Frontal cortex (tissue), 4 donors: ENCODE results near the gene CPTP. TPM values are rescaled to one million over a fixed set of nuclear protein-coding genes. Genes with fewer than 3 reads are reported as not detected.
A peak's percentile ranks its signal among the peaks of the same experiment; 100 is the strongest.

Experiments
- DNase-seq, 2 donors: peaks; one replicate each; pipeline ENCODE4 v3.0.0; 2012; ENCODE audit warnings: low spot score in 2 of 2
- FAIRE-seq: peaks from 2 replicates; lab custom pipeline; 2012; peaks lifted over from hg19 to GRCh38; lab: Jason Lieb, UNC
- total RNA-seq: library from RNA; depleted of rRNA; stranded (reverse); fragments of >200 nt; gene quantifications from one replicate; pipeline ENCODE4 v1.2.3, GENCODE V29; 2014
- donor health status: control.
- donor health status: control.
- donor health status: control.

CPTP gene
- total RNA-seq, 1 donor from 2014 or later: 14.3 TPM

DNA sequence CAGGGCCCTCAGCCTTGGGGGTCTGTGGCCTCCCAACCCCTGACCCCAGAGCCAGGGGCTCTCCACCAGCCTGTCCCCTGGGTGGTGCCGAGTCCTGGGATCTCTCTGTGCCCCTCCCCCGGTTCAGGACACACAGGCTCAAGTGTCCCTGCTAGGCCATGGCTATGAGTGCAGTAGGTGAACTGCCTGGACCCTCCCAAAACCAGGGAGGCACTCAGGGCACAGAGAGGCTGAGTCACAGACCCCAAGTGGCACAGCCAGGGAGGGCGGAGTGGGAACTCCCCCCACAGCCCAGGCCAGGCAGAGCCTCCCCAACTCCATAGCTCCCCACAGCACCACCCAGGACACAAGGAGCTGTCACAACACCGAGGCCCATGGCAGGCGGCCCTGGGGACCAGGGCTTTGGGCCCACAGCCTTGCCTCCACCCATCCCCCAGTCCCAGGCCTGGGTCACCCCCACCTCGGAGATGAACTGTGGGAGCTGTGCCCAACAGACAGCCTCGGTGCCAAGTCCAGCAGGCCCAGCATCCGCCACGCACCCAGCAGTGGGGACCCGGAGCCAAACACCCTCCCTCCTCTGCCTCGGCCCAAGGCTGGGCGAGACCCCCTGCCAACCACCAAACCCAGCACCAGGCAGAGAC lies 21.4 kb downstream of the CPTP start:
- DNase-seq (no peak), FAIRE-seq (no peak)

GRCh38 chr1:1346501-1346890 lies 21.9 kb downstream of the CPTP start:
- DNase-seq (no peak), FAIRE-seq (no peak)

DNA sequence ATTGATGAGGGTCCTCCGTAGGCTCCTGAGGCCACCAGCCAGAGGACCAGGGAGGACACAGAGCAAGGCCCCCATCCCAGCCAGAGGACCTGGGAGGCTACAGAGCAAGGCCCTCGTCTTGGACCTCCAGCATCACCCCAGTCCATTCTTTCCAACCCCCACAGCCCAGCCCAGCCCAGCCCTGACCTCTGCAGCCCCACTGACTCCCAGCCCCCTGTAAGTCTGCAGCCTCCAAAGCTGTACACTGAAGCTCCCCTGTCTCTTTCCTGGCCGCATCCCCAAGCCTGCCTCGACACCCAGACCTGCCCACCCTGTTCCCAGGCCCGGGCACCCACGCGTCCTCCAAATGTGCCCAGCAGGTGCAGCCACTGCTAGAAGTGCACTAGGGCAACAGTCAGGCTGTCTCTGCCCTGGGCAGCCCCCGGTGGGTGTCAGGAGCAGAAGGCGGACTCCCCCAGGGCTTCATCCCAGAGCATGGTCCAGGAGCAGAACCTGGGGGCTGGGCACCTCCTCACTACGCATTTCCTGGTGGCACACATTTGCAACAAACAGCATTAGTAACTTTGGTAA lies 22.5 kb downstream of the CPTP start:
- FAIRE-seq (no peak), DNase-seq (no peak)

- DNase-seq (no peak), FAIRE-seq (no peak)
Measured at GRCh38 chr1:1347663-1348419, 23.2 kb downstream of the CPTP start.

- FAIRE-seq: no peak
- DNase-seq: no peak
Measured at GRCh38 chr1:1348420-1349255, 24.0 kb downstream of the CPTP start.

DNA sequence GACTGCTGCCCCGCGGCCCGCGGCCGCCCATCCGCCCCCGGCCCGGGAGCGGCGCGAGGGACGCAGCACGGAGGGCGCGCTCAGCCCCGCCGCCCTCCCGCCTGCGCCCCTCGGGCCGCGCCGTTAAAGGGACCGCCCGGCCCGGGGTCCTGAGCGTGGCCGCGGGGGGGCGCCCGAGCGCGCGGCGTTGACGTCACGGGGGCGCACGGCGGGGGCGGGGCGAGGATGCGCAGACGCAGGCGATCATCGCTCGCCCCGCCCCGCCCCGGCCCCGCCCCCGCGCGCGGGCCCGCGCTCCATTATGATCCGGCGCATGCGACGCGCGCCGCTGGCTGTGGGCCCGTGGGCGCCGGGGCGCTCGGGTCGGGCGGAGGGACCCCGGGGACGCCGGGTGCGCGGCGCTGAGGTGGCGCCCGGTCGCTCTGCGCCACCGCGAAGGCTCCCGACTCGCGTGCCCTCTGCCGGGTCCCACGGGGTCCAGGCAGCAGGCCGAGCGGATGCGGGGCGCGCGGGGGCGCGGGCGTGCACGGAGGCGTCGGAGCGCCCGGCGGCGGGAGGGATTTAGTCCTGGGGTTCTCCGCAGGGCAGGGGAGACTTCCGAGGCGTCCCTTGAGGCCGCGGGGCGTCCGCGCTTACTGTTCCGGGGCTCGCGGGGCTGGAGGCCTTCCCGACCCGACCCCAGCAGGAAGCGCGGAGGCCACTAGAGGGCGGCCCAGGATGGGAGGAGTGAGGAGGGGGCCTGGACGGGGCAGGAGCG lies 24.8 kb downstream of the CPTP start, which contains the start of gene DVL1:
Gene DVL1, minus strand, starts transcription at position 163 of the 757 bp plus-strand sequence. CDS start 353 bp downstream, outside the sequence.
- DNase-seq (peak; percentile 97 to 99), FAIRE-seq (no peak)

DNA sequence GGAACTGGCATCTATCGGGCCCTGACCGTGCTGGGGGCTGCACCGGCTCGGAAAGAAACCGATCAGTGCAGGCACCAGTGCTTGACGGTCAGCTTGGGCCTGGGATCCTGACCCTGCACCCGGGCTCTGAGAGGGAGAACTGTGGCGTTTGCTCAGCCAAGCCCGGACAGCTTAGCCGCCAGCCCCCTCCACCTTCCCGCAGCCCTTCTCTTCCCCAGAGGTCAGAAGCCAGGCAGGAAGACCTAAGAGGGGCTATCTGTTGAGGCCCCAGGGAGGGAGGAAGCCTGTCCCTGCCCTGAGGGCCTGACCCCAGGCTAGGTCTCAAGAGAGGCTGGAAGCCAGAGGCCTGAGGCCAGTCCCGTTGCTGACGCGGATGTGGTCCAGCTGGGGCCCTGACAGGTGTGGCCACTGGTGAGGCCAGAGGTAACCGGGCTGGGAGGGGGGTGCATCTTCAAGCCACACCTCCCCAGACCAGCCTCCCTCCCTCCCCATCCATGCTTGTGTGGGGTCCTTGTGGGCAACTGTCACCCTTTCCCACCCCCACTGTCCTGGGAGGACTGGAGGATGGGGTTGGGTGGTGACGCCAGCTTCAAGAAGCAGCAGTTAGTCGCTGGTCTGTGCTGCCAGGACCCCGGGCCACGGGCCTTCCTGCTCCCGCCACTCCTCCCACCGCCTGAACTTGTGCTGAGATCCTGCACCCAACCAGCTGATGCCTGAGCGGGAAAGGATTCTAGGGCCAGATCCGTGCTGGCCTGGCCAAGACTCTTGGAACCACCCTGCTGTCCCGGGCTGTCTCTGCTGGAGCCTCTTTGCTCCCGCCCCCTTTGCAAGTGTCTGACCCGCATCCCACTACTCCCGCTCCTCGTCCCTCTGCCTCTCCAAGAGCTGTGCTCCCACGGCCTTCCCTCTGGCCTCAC lies 27.2 kb downstream of the CPTP start:
- no peak for FAIRE-seq
- DNase-seq: no peak

DNA sequence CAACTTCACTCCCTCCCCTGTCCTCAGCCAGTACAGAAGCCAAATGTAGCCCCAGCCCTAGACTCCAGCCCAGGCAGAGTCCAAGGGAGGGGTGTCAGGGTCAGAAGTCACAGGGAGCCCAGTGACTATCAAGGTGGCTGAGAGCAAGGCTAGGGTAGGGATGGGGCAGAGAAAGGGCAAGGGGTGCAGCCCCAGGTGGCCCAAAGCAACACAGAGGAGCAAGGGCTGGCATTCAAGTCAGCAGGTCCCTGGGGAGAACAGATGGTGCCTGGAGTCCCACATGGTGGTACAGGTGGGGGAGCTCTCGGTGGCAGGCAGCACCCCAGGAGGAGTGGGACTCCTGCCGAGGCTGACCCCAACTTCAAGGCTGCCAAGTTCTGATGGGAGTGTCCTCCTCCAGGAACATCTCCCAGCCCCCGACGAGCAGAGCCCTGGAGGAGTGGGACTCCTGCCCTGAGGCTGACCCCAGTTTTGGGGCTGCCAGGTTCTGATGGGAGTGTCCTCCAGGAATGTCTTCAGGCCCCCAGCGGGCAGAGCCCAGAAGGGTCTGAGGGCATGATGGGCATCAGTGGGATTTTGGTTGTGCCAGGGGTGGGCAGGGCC lies 28.3 kb downstream of the CPTP start:
- DNase-seq (no peak), FAIRE-seq (no peak)

GRCh38 chr1:1353389-1354151 lies 29.0 kb downstream of the CPTP start:
- FAIRE-seq (no peak), DNase-seq (no peak)

DNA sequence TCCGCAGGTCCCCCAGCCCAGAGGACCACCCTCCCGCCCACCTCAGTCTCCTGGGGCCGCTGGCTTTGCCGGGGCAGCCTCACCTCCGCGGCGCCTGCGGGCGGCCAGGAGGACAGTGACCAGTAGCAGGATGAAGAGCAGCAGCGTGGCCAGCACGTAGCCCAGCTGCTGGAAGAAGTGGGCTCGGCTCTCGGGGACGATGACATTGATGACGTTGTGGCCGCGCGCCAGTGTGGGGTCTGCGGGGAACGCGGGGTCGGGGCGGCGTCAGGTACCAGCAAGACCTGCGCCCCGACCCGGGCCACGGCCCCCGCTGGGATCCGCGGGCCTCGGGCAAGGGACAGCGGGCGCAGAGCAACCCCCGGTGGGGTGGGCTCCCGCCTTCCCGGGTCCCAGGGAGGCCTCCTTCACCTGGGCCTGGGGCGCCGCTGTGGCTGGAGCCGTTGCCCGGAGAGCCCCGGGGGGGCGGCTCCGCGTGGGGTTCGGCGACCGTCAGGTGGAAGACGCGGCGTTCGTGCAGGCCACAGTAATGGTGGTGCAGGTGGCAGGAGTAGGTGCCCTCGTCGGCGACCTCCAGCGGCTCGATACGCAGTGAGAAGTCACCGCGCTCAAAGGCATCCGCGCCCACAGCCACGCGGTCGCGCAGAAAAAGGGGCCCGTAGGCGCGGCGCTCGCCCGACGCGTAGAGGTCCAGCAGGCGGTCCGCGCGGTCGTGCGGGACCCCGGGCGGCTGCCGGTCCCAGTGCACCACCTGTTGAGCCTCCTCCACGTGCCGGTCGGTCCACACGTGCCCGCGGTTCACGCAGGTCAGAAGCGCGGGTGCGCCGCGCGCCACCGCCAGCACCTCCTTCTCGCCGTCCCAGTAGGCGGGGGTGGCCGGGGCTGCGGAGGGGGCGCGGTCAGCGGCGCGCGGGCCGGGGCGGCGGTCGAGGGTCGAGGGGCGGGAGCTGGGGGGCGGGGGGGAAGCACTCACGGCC lies 30.0 kb downstream of the CPTP start:
- DNase-seq (no peak), FAIRE-seq (no peak)

- DNase-seq (peak in 1 of 2 donors; percentile 67), FAIRE-seq (no peak)
Measured at GRCh38 chr1:1355416-1355815, 30.8 kb downstream of the CPTP start.

DNA sequence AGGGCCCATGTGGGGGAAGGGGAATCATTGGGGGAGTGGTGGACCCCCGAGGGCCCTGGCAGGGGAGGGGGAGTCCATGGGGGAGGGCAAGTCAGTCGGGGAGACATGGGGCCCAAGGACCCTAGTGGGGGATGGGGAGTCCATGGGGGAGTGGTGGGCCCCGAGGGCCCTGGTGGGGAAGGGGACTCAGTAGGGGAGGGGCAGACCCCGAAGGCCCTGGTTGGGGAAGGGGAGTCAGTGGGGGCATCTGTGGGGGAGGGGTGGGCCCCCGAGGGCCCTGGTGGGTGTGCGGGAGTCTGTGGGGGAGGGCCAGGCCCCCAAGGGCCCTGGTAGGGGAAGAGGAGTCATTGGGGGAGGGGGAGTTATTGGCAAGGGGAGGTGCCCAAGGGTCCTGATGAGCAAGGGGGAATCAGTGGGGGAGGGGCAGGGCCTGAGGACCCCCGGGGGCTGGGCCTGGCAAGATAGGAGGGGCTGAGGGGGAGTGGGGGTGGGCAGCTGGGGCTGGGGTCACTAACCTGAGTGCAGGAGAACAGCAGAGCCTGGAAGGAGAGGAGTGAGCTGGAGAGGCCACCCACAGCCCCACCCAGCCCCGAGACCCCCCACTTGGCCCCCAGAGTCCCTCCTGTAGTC lies 31.7 kb downstream of the CPTP start:
- FAIRE-seq (no peak), DNase-seq (no peak)

DNA sequence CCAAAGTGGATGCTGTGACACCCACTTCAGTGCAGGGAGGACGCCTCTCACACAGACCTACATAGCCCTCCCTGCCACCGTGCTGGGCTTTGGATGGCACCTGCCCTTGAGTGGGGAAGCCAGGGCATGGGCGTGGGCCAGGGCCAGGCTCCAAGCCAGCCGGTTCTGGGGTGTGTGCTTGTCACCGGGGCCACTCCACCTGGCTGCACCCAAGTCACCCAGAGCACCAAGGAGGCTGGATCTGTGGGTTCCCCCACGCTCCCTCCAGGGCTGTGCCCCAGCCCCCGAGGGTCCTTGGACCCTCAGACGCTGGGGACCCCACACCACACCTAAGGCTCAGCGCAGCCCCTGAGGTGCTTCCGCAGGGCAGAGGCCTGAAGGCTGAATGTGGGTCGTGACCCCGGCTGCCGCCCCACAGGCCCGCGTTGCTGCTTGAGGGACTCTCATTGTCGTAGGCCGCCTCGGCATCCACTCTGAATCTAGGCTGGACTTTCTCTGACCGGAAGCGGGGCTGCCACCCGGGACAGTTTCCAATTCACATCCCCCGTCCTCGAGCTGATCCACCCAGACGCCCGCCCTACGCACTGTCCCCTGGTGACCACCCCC lies 32.3 kb downstream of the CPTP start:
- no peak for FAIRE-seq
- DNase-seq: no peak

GRCh38 chr1:1357871-1358432 lies 33.4 kb downstream of the CPTP start:
- DNase-seq (no peak), FAIRE-seq (no peak)
